Measurements from ENCODE around the gene NAGLU.

Gene NAGLU

GRCh38 chr17:42522798-42523278 is 13.2 kb upstream of the NAGLU start:
- H3K23ac ChIP-seq (ENCODE audit: low read length): no peak overlapping the region
- peaks cover 34% of the 10 kb centered on the region for H3K79me1 ChIP-seq (ENCODE audit: low read length)
- H4K8ac ChIP-seq (ENCODE audit: low read depth, low read length): no peak overlapping the region
- no peak overlapping the region for H3K4ac ChIP-seq (ENCODE audit: low read depth, low read length)
- H3K79me2 ChIP-seq (ENCODE audit: control insufficient read depth, insufficient read depth, low read length, poor library complexity): peaks cover 3% of the 10 kb centered on the region
- H3K27me3 ChIP-seq (ENCODE audit: insufficient read depth, low read length): no peaks in the 10 kb centered on the region
- no peak overlapping the region for H2BK5ac ChIP-seq (ENCODE audit: low read depth, low read length, poor library complexity)
- no peak overlapping the region for H4K12ac ChIP-seq (ENCODE audit: low read depth, low read length)
- no peak overlapping the region for H3K18ac ChIP-seq (ENCODE audit: low read length)
- H2AFZ ChIP-seq (ENCODE audit: insufficient read depth, low read length, poor library complexity): no peak overlapping the region
- no peaks in the 10 kb centered on the region for H3K9me3 ChIP-seq (ENCODE audit: insufficient read depth, low read depth, low read length)
- peak overlapping the region; percentile 8 for H2AK5ac ChIP-seq (ENCODE audit: low read length)
- peak overlapping the region; percentile 20 for H4K91ac ChIP-seq (ENCODE audit: low read depth, low read length)
- H3K9ac ChIP-seq (ENCODE audit: low read length): no peak overlapping the region
- H3K4me3 ChIP-seq (ENCODE audit: low read depth, low read length): no peak overlapping the region
- H2BK120ac ChIP-seq (ENCODE audit: insufficient read depth, low read length, poor library complexity): no peak overlapping the region
- no peak overlapping the region for H3K27ac ChIP-seq (ENCODE audit: low read depth, low read length)
- DNase-seq: no peak
- no peak overlapping the region for H2BK12ac ChIP-seq (ENCODE audit: low read length)
- peaks cover 13 to 16% of the 10 kb centered on the region in 2 experiments for H3K36me3 ChIP-seq (ENCODE audit: control insufficient read depth in 1 of 2, insufficient read depth in 2 of 2, low read length in 2 of 2)
- H3K4me1 ChIP-seq (ENCODE audit: control insufficient read depth in 1 of 2, insufficient read depth in 2 of 2, low read length in 2 of 2): peaks cover 46 to 47% of the 10 kb centered on the region in 2 experiments
- no CpG with 5 or more reads among the region's 8 CpGs for WGBS (ENCODE audit: extremely low coverage, insufficient coverage, insufficient read length)
- peak overlapping the region; percentile 2 for H3K14ac ChIP-seq (ENCODE audit: low read length)
- H3K4me2 ChIP-seq (ENCODE audit: low read length): no peak overlapping the region

DNA sequence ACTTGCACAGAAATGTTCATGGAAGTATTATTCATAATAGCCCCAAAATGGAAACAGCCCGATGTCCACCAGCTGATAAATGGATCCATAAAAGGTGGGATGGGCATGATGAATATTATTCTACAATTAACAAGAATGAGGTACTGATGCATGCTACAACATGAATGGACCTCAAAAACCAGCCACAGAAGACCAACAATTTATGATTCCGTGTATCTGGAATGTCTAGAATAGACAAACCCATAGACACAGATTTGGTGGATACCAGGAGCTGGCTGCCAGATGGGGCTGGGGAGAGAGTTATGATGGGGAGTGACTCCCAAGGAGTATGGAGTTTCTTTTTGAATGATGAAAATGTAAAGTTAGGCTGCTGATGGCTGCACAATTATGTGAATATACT is 10.8 kb upstream of the NAGLU start:
- H3K14ac ChIP-seq (ENCODE audit: low read length): no peak overlapping the region
- peaks cover 3% of the 10 kb centered on the region for H3K79me2 ChIP-seq (ENCODE audit: control insufficient read depth, insufficient read depth, low read length, poor library complexity)
- no peak overlapping the region for H3K9ac ChIP-seq (ENCODE audit: low read length)
- no peak overlapping the region for H2BK12ac ChIP-seq (ENCODE audit: low read length)
- H3K4me3 ChIP-seq (ENCODE audit: low read depth, low read length): no peak overlapping the region
- no peak overlapping the region for H4K8ac ChIP-seq (ENCODE audit: low read depth, low read length)
- peaks cover 27% of the 10 kb centered on the region in 2 experiments for H3K4me1 ChIP-seq (ENCODE audit: control insufficient read depth in 1 of 2, insufficient read depth in 2 of 2, low read length in 2 of 2)
- H3K18ac ChIP-seq (ENCODE audit: low read length): no peak overlapping the region
- H3K4ac ChIP-seq (ENCODE audit: low read depth, low read length): no peak overlapping the region
- peaks cover 20% of the 10 kb centered on the region for H3K79me1 ChIP-seq (ENCODE audit: low read length)
- no peak overlapping the region for H3K4me2 ChIP-seq (ENCODE audit: low read length)
- WGBS (ENCODE audit: extremely low coverage, insufficient coverage, insufficient read length): no CpG with 5 or more reads among the region's 2 CpGs
- H3K27ac ChIP-seq (ENCODE audit: low read depth, low read length): no peak overlapping the region
- H2AK5ac ChIP-seq (ENCODE audit: low read length): no peak overlapping the region
- no peak overlapping the region for H2AFZ ChIP-seq (ENCODE audit: insufficient read depth, low read length, poor library complexity)
- peaks cover 2% of the 10 kb centered on the region for H3K9me3 ChIP-seq (ENCODE audit: insufficient read depth, low read depth, low read length)
- H4K12ac ChIP-seq (ENCODE audit: low read depth, low read length): no peak overlapping the region
- H4K91ac ChIP-seq (ENCODE audit: low read depth, low read length): no peak overlapping the region
- H2BK5ac ChIP-seq (ENCODE audit: low read depth, low read length, poor library complexity): no peak overlapping the region
- peaks cover 13 to 16% of the 10 kb centered on the region in 2 experiments for H3K36me3 ChIP-seq (ENCODE audit: control insufficient read depth in 1 of 2, insufficient read depth in 2 of 2, low read length in 2 of 2)
- H3K27me3 ChIP-seq (ENCODE audit: insufficient read depth, low read length): no peaks in the 10 kb centered on the region
- H3K23ac ChIP-seq (ENCODE audit: low read length): no peak overlapping the region
- H2BK120ac ChIP-seq (ENCODE audit: insufficient read depth, low read length, poor library complexity): no peak overlapping the region
- no peak for DNase-seq

GRCh38 chr17:42526031-42526444 is 10.0 kb upstream of the NAGLU start:
- Histone ChIP-seq H2BK12ac (ENCODE audit: low read length) (no peak overlapping the region), H2BK5ac (ENCODE audit: low read depth, low read length, poor library complexity) (no peak overlapping the region), H3K23ac (ENCODE audit: low read length) (no peak overlapping the region), H2BK120ac (ENCODE audit: insufficient read depth, low read length, poor library complexity) (no peak overlapping the region), H4K8ac (ENCODE audit: low read depth, low read length) (no peak overlapping the region), H3K79me1 (ENCODE audit: low read length) (peaks cover 15% of the 10 kb centered on the region), H3K4me2 (ENCODE audit: low read length) (no peak overlapping the region), H3K14ac (ENCODE audit: low read length) (no peak overlapping the region), H3K18ac (ENCODE audit: low read length) (no peak overlapping the region), H2AK5ac (ENCODE audit: low read length) (no peak overlapping the region), H4K12ac (ENCODE audit: low read depth, low read length) (no peak overlapping the region), H3K9me3 (ENCODE audit: insufficient read depth, low read depth, low read length) (peaks cover 2% of the 10 kb centered on the region), H3K9ac (ENCODE audit: low read length) (no peak overlapping the region), H3K4ac (ENCODE audit: low read depth, low read length) (no peak overlapping the region), H4K91ac (ENCODE audit: low read depth, low read length) (no peak overlapping the region), H3K27ac (ENCODE audit: low read depth, low read length) (no peak overlapping the region), H3K36me3 (ENCODE audit: control insufficient read depth in 1 of 2, insufficient read depth in 2 of 2, low read length in 2 of 2) (peaks cover 11 to 14% of the 10 kb centered on the region in 2 experiments), H3K4me1 (ENCODE audit: control insufficient read depth in 1 of 2, insufficient read depth in 2 of 2, low read length in 2 of 2) (peaks cover 20 to 21% of the 10 kb centered on the region in 2 experiments), H3K27me3 (ENCODE audit: insufficient read depth, low read length) (no peaks in the 10 kb centered on the region), H3K79me2 (ENCODE audit: control insufficient read depth, insufficient read depth, low read length, poor library complexity) (peaks cover 2% of the 10 kb centered on the region), H2AFZ (ENCODE audit: insufficient read depth, low read length, poor library complexity) (no peak overlapping the region), H3K4me3 (ENCODE audit: low read depth, low read length) (no peak overlapping the region)
- no peak for DNase-seq
- no CpG with 5 or more reads among the region's 6 CpGs for WGBS (ENCODE audit: extremely low coverage, insufficient coverage, insufficient read length)

GRCh38 chr17:42527932-42528331 is 8.1 kb upstream of the NAGLU start:
- no peak overlapping the region for H3K4me3 ChIP-seq (ENCODE audit: low read depth, low read length)
- H3K9me3 ChIP-seq (ENCODE audit: insufficient read depth, low read depth, low read length): peaks cover 2% of the 10 kb centered on the region
- no peak overlapping the region for H3K9ac ChIP-seq (ENCODE audit: low read length)
- H3K14ac ChIP-seq (ENCODE audit: low read length): no peak overlapping the region
- H4K91ac ChIP-seq (ENCODE audit: low read depth, low read length): no peak overlapping the region
- WGBS (ENCODE audit: extremely low coverage, insufficient coverage, insufficient read length): no CpG with 5 or more reads among the region's 6 CpGs
- no peak overlapping the region for H4K12ac ChIP-seq (ENCODE audit: low read depth, low read length)
- peaks cover 3 to 5% of the 10 kb centered on the region in 2 experiments for H3K4me1 ChIP-seq (ENCODE audit: control insufficient read depth in 1 of 2, insufficient read depth in 2 of 2, low read length in 2 of 2)
- H2BK12ac ChIP-seq (ENCODE audit: low read length): no peak overlapping the region
- no peak overlapping the region for H2BK5ac ChIP-seq (ENCODE audit: low read depth, low read length, poor library complexity)
- H3K27me3 ChIP-seq (ENCODE audit: insufficient read depth, low read length): no peaks in the 10 kb centered on the region
- H2AK5ac ChIP-seq (ENCODE audit: low read length): no peak overlapping the region
- H3K4me2 ChIP-seq (ENCODE audit: low read length): no peak overlapping the region
- H3K18ac ChIP-seq (ENCODE audit: low read length): no peak overlapping the region
- no peak overlapping the region for H3K23ac ChIP-seq (ENCODE audit: low read length)
- no peak overlapping the region for H2AFZ ChIP-seq (ENCODE audit: insufficient read depth, low read length, poor library complexity)
- H3K27ac ChIP-seq (ENCODE audit: low read depth, low read length): no peak overlapping the region
- H2BK120ac ChIP-seq (ENCODE audit: insufficient read depth, low read length, poor library complexity): no peak overlapping the region
- H3K79me2 ChIP-seq (ENCODE audit: control insufficient read depth, insufficient read depth, low read length, poor library complexity): no peaks in the 10 kb centered on the region
- DNase-seq: no peak
- peaks cover 7% of the 10 kb centered on the region for H3K79me1 ChIP-seq (ENCODE audit: low read length)
- no peak overlapping the region for H4K8ac ChIP-seq (ENCODE audit: low read depth, low read length)
- H3K4ac ChIP-seq (ENCODE audit: low read depth, low read length): no peak overlapping the region
- no peaks in the 10 kb centered on the region for H3K36me3 ChIP-seq (ENCODE audit: control insufficient read depth in 1 of 2, insufficient read depth in 2 of 2, low read length in 2 of 2)

Measured in trophoblast cell (in vitro differentiated cells and primary cell).